ENCODE measurements around the gene FAM200A.
"Not testable (repeated sequence)": the region's sequence is repeated elsewhere in the genome, so short reads cannot be mapped to it uniquely, and the experiment has no call there.

The FAM200A gene

GRCh38 chr7:99559175-99559915 lies 7.4 kb upstream of the FAM200A start:
- DNase-seq (ENCODE audit: low read depth) = peak; percentile 51

GRCh38 chr7:99558306-99559174 lies 6.6 kb upstream of the FAM200A start, which contains the start of gene ZNF655:
Gene ZNF655, plus strand, starts transcription at chr7:99558642. Its CDS starts 1,918 bp downstream, at chr7:99560560.
- peak; percentile 92 for DNase-seq (ENCODE audit: low read depth)

GRCh38 chr7:99557940-99558305 lies 6.0 kb upstream of the FAM200A start:
- DNase-seq (ENCODE audit: low read depth) = no peak

- no peak for DNase-seq (ENCODE audit: low read depth)
Observed at GRCh38 chr7:99557196-99557607, 5.3 kb upstream of the FAM200A start.

- no peak for DNase-seq (ENCODE audit: low read depth)
Observed at GRCh38 chr7:99554939-99555338, 3.0 kb upstream of the FAM200A start.

GRCh38 chr7:99553039-99553438 lies 1.1 kb upstream of the FAM200A start:
- no peak for DNase-seq (ENCODE audit: low read depth)

GRCh38 chr7:99551334-99551733 lies 580 bp downstream of the FAM200A start:
- DNase-seq (ENCODE audit: low read depth) = no peak

- DNase-seq (ENCODE audit: low read depth) = not testable (repeated sequence)
Observed at GRCh38 chr7:99549545-99549944, 2.4 kb downstream of the FAM200A start.

GRCh38 chr7:99545308-99545707 lies 6.6 kb downstream of the FAM200A start:
- not testable (repeated sequence) for DNase-seq (ENCODE audit: low read depth)

GRCh38 chr7:99543916-99544315 lies 8.0 kb downstream of the FAM200A start:
- DNase-seq (ENCODE audit: low read depth) = no peak

- no peak for DNase-seq (ENCODE audit: low read depth)
Observed at GRCh38 chr7:99543081-99543671, 8.7 kb downstream of the FAM200A start.

GRCh38 chr7:99541212-99541611 lies 10.7 kb downstream of the FAM200A start:
- DNase-seq (ENCODE audit: low read depth) = no peak

- no peak for DNase-seq (ENCODE audit: low read depth)
Observed at GRCh38 chr7:99540542-99540941, 11.4 kb downstream of the FAM200A start.

GRCh38 chr7:99539213-99539811 lies 12.6 kb downstream of the FAM200A start:
- DNase-seq (ENCODE audit: low read depth) = no peak

- no peak for DNase-seq (ENCODE audit: low read depth)
Observed at GRCh38 chr7:99535667-99536066, 16.2 kb downstream of the FAM200A start.

GRCh38 chr7:99531354-99531765 lies 20.6 kb downstream of the FAM200A start:
- no peak for DNase-seq (ENCODE audit: low read depth)

GRCh38 chr7:99525713-99526440 lies 26.0 kb downstream of the FAM200A start:
- peak; percentile 33 for DNase-seq (ENCODE audit: low read depth)

- DNase-seq (ENCODE audit: low read depth) = no peak
Observed at GRCh38 chr7:99521399-99521798, 30.5 kb downstream of the FAM200A start.

- DNase-seq (ENCODE audit: low read depth) = peak; percentile 66
Observed at GRCh38 chr7:99514050-99514449, 37.9 kb downstream of the FAM200A start.

- no peak for DNase-seq (ENCODE audit: low read depth)
Observed at GRCh38 chr7:99505324-99505662, 46.6 kb downstream of the FAM200A start.

- peak; percentile 96 for DNase-seq (ENCODE audit: low read depth)
Observed at GRCh38 chr7:99504603-99505323, 47.2 kb downstream of the FAM200A start, which contains the start of gene ZKSCAN5. Gene ZKSCAN5, plus strand, starts transcription at chr7:99504662. Its CDS starts 1,383 bp downstream, at chr7:99506045.
